ENCODE results near the gene AARSD1. TPM values are rescaled to one million over a fixed set of nuclear protein-coding genes. Genes with fewer than 3 reads are reported as not detected.
"Not testable (repeated sequence)": the region's sequence is repeated elsewhere in the genome, so short reads cannot be mapped to it uniquely, and the experiment has no call there.

Gene AARSD1
- total RNA-seq, 2 experiments from 2014 or later, result 31.4 to 43.0 TPM

- CTCF ChIA-PET, result interaction anchor here (0.8 kb wide), 1 partner anchor 22 kb away, joined by 3 read pairs; the partner anchor contains the start of gene RPL27
- POLR2A ChIA-PET, result not testable (repeated sequence)
Measured at GRCh38 chr17:42975701-42976100, 11.4 kb upstream of the AARSD1 start.

GRCh38 chr17:42975265-42975664, 11.0 kb upstream of the AARSD1 start:
- CTCF ChIA-PET, result no interaction called here

More at GRCh38 chr17:42975701-42976100, 11.4 kb upstream of the AARSD1 start:
- not testable (repeated sequence) for H3K27ac Mint-ChIP-seq; DNase-seq; H3K9me3 Mint-ChIP-seq; H3K4me3 Mint-ChIP-seq; H3K27me3 Mint-ChIP-seq; H3K36me3 Mint-ChIP-seq (ENCODE audit: low read depth)
- H3K4me1 Mint-ChIP-seq, result peaks cover 14% of the 10 kb centered on the region

GRCh38 chr17:42973323-42973722, 9.1 kb upstream of the AARSD1 start:
- H3K27me3 Mint-ChIP-seq; H3K4me3 Mint-ChIP-seq; POLR2A ChIA-PET; H3K4me1 Mint-ChIP-seq; H3K36me3 Mint-ChIP-seq (ENCODE audit: low read depth); CTCF ChIA-PET; H3K9me3 Mint-ChIP-seq; DNase-seq; H3K27ac Mint-ChIP-seq: not testable (repeated sequence)

More at GRCh38 chr17:42975265-42975664, 11.0 kb upstream of the AARSD1 start:
- Mint-ChIP-seq H3K27ac (no peak overlapping the region), H3K36me3 (ENCODE audit: low read depth) (no peaks in the 10 kb centered on the region), H3K4me3 (no peak overlapping the region), H3K4me1 (peaks cover 13% of the 10 kb centered on the region), H3K27me3 (no peaks in the 10 kb centered on the region), H3K9me3 (no peaks in the 10 kb centered on the region)
- POLR2A ChIA-PET, result no interaction called here
- DNase-seq, result no peak

- POLR2A ChIA-PET, result no interaction called here
- Mint-ChIP-seq H3K4me1 (no peaks in the 10 kb centered on the region), H3K27me3 (no peaks in the 10 kb centered on the region), H3K36me3 (ENCODE audit: low read depth) (no peaks in the 10 kb centered on the region), H3K27ac (no peak overlapping the region), H3K4me3 (no peak overlapping the region), H3K9me3 (no peaks in the 10 kb centered on the region)
- DNase-seq, result no peak
- CTCF ChIA-PET, result no interaction called here
Measured at GRCh38 chr17:42971589-42971988, 7.3 kb upstream of the AARSD1 start.

GRCh38 chr17:42969001-42969581, 4.8 kb upstream of the AARSD1 start:
- POLR2A ChIA-PET, result interaction anchor here (0.6 kb wide), 2 partner anchors 126 to 277 kb away, joined by 6 read pairs; no protein-coding TSS in a partner anchor
- H3K27ac Mint-ChIP-seq, result no peak overlapping the region
- H3K4me1 Mint-ChIP-seq, result peaks cover 5% of the 10 kb centered on the region
- no peak overlapping the region for H3K4me3 Mint-ChIP-seq
- CTCF ChIA-PET, result interaction anchor here (0.5 to 1.0 kb wide), 2 partner anchors 98 to 370 kb away, joined by 3 read pairs; no protein-coding TSS in a partner anchor
- no peaks in the 10 kb centered on the region for H3K27me3 Mint-ChIP-seq
- H3K9me3 Mint-ChIP-seq, result no peaks in the 10 kb centered on the region
- no peak for DNase-seq
- peaks cover 5% of the 10 kb centered on the region for H3K36me3 Mint-ChIP-seq (ENCODE audit: low read depth)

- ChIA-PET POLR2A (interaction anchor here (0.6 kb wide), 1 partner anchor 232 kb away, joined by 4 read pairs; no protein-coding TSS in a partner anchor), CTCF (no interaction called here)
- Mint-ChIP-seq H3K4me3 (no peak overlapping the region), H3K4me1 (peaks cover 13% of the 10 kb centered on the region), H3K27me3 (no peaks in the 10 kb centered on the region), H3K27ac (no peak overlapping the region), H3K9me3 (no peaks in the 10 kb centered on the region), H3K36me3 (ENCODE audit: low read depth) (peaks cover 5% of the 10 kb centered on the region)
- DNase-seq, result no peak
Measured at GRCh38 chr17:42967925-42968324, 3.7 kb upstream of the AARSD1 start.

- Mint-ChIP-seq H3K4me1 (peaks cover 7% of the 10 kb centered on the region), H3K9me3 (no peaks in the 10 kb centered on the region), H3K36me3 (ENCODE audit: low read depth) (peaks cover 42% of the 10 kb centered on the region), H3K4me3 (no peak overlapping the region), H3K27me3 (no peaks in the 10 kb centered on the region), H3K27ac (no peak overlapping the region)
- ChIA-PET CTCF (interaction anchor here (1.2 kb wide), 1 partner anchor 120 kb away, joined by 3 read pairs; no protein-coding TSS in a partner anchor), POLR2A (no interaction called here)
- no peak for DNase-seq
Measured at GRCh38 chr17:42953669-42954068, 10.6 kb downstream of the AARSD1 start.

- H3K27me3 Mint-ChIP-seq, result no peaks in the 10 kb centered on the region
Measured at GRCh38 chr17:42950044-42950783, 14.0 kb downstream of the AARSD1 start.

GRCh38 chr17:42946812-42947211, 17.4 kb downstream of the AARSD1 start:
- H3K27ac Mint-ChIP-seq, result peak overlapping the region; percentile 7
- no peak overlapping the region for H3K4me3 Mint-ChIP-seq
- CTCF ChIA-PET, result interaction anchor here (0.6 kb wide), 1 partner anchor 101 kb away, joined by 4 read pairs; no protein-coding TSS in a partner anchor
- no peaks in the 10 kb centered on the region for H3K9me3 Mint-ChIP-seq
- peaks cover 2% of the 10 kb centered on the region for H3K4me1 Mint-ChIP-seq
- POLR2A ChIA-PET, result no interaction called here
- no peak for DNase-seq
- H3K27me3 Mint-ChIP-seq, result no peaks in the 10 kb centered on the region
- peaks cover 14% of the 10 kb centered on the region for H3K36me3 Mint-ChIP-seq (ENCODE audit: low read depth)

More at GRCh38 chr17:42950044-42950783, 14.0 kb downstream of the AARSD1 start:
- Mint-ChIP-seq H3K4me3 (no peak overlapping the region), H3K36me3 (ENCODE audit: low read depth) (peaks cover 28% of the 10 kb centered on the region), H3K27ac (peak overlapping the region; percentile 28), H3K4me1 (peaks cover 7% of the 10 kb centered on the region), H3K9me3 (no peaks in the 10 kb centered on the region)
- ChIA-PET CTCF (interaction anchor here (0.7 kb wide), 1 partner anchor 340 kb away, joined by 3 read pairs; no protein-coding TSS in a partner anchor), POLR2A (interaction anchor here (0.7 kb wide), 1 partner anchor 9 kb away, joined by 3 read pairs; no protein-coding TSS in a partner anchor)
- DNase-seq, result no peak

- no peak overlapping the region for H3K4me3 Mint-ChIP-seq
- H3K27me3 Mint-ChIP-seq, result peaks cover 6% of the 10 kb centered on the region
- H3K9me3 Mint-ChIP-seq, result no peaks in the 10 kb centered on the region
- no peaks in the 10 kb centered on the region for H3K4me1 Mint-ChIP-seq
- H3K27ac Mint-ChIP-seq, result no peak overlapping the region
- H3K36me3 Mint-ChIP-seq (ENCODE audit: low read depth), result peaks cover 1% of the 10 kb centered on the region
- DNase-seq, result no peak
- POLR2A ChIA-PET, result no interaction called here
- CTCF ChIA-PET, result interaction anchor here (1.5 kb wide), 1 partner anchor 15 kb away, joined by 5 read pairs; no protein-coding TSS in a partner anchor
Measured at GRCh38 chr17:42944211-42944610, 20.0 kb downstream of the AARSD1 start.

- no peaks in the 10 kb centered on the region for H3K9me3 Mint-ChIP-seq
- CTCF ChIA-PET, result interaction anchor here (1.0 kb wide), 1 partner anchor 19 kb away, joined by 4 read pairs; no protein-coding TSS in a partner anchor
- POLR2A ChIA-PET, result no interaction called here
- no peak overlapping the region for H3K27ac Mint-ChIP-seq
- H3K4me3 Mint-ChIP-seq, result no peak overlapping the region
- H3K27me3 Mint-ChIP-seq, result peaks cover 12% of the 10 kb centered on the region
- H3K4me1 Mint-ChIP-seq, result no peaks in the 10 kb centered on the region
- DNase-seq, result peak; percentile 34
- H3K36me3 Mint-ChIP-seq (ENCODE audit: low read depth), result no peaks in the 10 kb centered on the region
Measured at GRCh38 chr17:42937712-42938596, 26.3 kb downstream of the AARSD1 start.

- Mint-ChIP-seq H3K27me3 (peaks cover 2% of the 10 kb centered on the region), H3K4me3 (no peak overlapping the region), H3K9me3 (no peaks in the 10 kb centered on the region), H3K36me3 (ENCODE audit: low read depth) (no peaks in the 10 kb centered on the region), H3K27ac (no peak overlapping the region), H3K4me1 (peaks cover 14% of the 10 kb centered on the region)
- POLR2A ChIA-PET, result interaction anchor here (1.2 kb wide), 1 partner anchor 68 kb away, joined by 6 read pairs; the partner anchor contains the start of gene RPL27
- DNase-seq, result no peak
- CTCF ChIA-PET, result interaction anchor here (0.9 to 2.4 kb wide), 5 partner anchors 10 to 106 kb away, joined by 3 to 14 read pairs (median 5); partner anchors contain the start of gene BECN1
Measured at GRCh38 chr17:42929497-42929844, 34.8 kb downstream of the AARSD1 start.
